K562 (cell line): Measurements from ENCODE around the gene MRPL27.

Experiments
- GABPB2 ChIP-seq: fragments of 250-450 bp; sonication (Bioruptor Pico); conservative IDR thresholded peaks from 2 replicates; pipeline ENCODE4 v1.5.1; 2021; ENCODE audit warnings: mild to moderate bottlenecking
- JUN ChIP-seq, 2 experiments: sonication (generic) in 1 of 2; formaldehyde crosslinking in 1 of 2; IDR thresholded peaks; 2 replicates each; pipeline versions ENCODE4 v1.6.1 to v1.8.0; 2012 to 2022; ENCODE audit warnings: borderline replicate concordance in 2 of 2, mild to moderate bottlenecking in 2 of 2, improper control_type of control experiment in 1 of 2, low read depth in 1 of 2, low read length in 1 of 2, missing genetic modification reagents in 1 of 2
- MCM2 ChIP-seq: fragments of 450-650 bp; IDR thresholded peaks from 2 replicates; pipeline ENCODE4 v1.6.1; 2017; ENCODE audit warnings: low read depth, mild to moderate bottlenecking
- NCOR1 ChIP-seq: fragments of 450-650 bp; IDR thresholded peaks from 2 replicates; pipeline ENCODE4 v1.6.1; 2016; ENCODE audit warnings: mild to moderate bottlenecking, moderate library complexity

- no peak for TF ChIP-seq GABPB2
- no peak for TF ChIP-seq NCOR1
- TF ChIP-seq MCM2 = no peak
- no peak for TF ChIP-seq JUN (IDR thresholded peaks at IDR 0.05; ENCODE audit: borderline replicate concordance, low read depth, low read length)
- no peak for TF ChIP-seq JUN (CRISPR knock-in tag; IDR thresholded peaks at IDR 0.05; ENCODE audit: borderline replicate concordance)
These were observed 34.9 kb upstream of the MRPL27 start for GRCh38 chr17:50407921-50408320.
